ENCODE measurements around the gene TIGAR.

DNA sequence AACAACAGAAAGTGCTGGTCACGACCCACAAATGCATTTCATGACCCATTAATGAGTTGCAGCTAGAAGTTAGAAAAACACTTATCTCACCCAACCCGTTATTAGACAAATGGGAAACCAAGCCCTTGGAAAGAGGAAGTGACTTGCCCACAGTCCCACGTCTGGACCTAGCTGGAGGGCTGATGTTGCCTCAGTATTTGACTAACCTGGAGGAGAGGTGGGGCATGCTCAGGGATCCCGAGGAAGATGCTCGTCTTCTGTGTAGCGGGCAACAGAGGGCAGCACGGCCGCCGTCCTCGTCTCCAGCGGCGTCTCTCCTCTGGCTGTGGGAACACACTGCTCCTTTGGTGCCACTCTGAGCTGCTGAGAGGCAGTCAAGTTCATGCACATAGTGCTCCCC lies 34.8 kb upstream of the TIGAR start:
- TF ChIP-seq, protein P1, sequence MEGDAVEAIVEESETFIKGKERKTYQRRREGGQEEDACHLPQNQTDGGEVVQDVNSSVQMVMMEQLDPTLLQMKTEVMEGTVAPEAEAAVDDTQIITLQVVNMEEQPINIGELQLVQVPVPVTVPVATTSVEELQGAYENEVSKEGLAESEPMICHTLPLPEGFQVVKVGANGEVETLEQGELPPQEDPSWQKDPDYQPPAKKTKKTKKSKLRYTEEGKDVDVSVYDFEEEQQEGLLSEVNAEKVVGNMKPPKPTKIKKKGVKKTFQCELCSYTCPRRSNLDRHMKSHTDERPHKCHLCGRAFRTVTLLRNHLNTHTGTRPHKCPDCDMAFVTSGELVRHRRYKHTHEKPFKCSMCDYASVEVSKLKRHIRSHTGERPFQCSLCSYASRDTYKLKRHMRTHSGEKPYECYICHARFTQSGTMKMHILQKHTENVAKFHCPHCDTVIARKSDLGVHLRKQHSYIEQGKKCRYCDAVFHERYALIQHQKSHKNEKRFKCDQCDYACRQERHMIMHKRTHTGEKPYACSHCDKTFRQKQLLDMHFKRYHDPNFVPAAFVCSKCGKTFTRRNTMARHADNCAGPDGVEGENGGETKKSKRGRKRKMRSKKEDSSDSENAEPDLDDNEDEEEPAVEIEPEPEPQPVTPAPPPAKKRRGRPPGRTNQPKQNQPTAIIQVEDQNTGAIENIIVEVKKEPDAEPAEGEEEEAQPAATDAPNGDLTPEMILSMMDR (conservative IDR thresholded peaks at IDR 0.05; ENCODE audit: low read depth, low read length), result no peak
- TF ChIP-seq EZH2 (IDR thresholded peaks at IDR 0.05; ENCODE audit: low read length, unreplicated experiment), result no peak

Data from PC-3 (cell line).